SH-SY5Y (cell line): Measurements from ENCODE around the gene ANKRD52.

Source experiments
- GATA2 ChIP-seq: IDR thresholded peaks from 2 replicates; pipeline ENCODE4 v1.6.1; 2011; ENCODE audit warnings: mild to moderate bottlenecking, low read depth, low read length
- GATA3 ChIP-seq: IDR thresholded peaks from 2 replicates; pipeline ENCODE4 v1.6.1; 2011; ENCODE audit warnings: low read depth, mild to moderate bottlenecking, low read length, moderate library complexity

The ANKRD52 gene

GRCh38 chr12:56189918-56190694 lies 68.1 kb downstream of the ANKRD52 start:
- no peak; the same call in 1 of the 2 replicates for TF ChIP-seq GATA2
- no peak for TF ChIP-seq GATA3

GRCh38 chr12:56189099-56189917 lies 68.9 kb downstream of the ANKRD52 start, which contains the start of gene SMARCC2:
TSS of gene SMARCC2 (minus strand) at chr12:56189483. CDS start at chr12:56189461, 22 bp downstream.
- TF ChIP-seq GATA2 (no peak), GATA3 (no peak)

DNA sequence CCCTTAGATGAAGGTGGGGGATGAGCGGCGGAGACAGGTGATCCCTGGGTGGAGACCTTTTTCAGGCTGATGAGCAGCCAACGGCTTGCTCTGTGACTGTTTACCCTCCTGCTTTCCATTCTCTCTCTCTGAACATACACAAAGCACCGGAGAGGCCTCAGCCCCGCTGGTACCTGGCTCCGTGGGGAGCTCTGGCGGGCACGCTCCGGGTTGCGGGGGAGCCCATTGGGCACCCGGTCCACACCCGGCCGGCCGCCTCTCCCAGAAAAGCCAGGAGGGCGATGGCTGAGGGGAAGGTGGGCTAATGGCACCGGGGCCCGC lies 69.4 kb downstream of the ANKRD52 start:
- TF ChIP-seq GATA2 (no peak), GATA3 (no peak)

- TF ChIP-seq GATA3 (no peak), GATA2 (no peak)
Observed at GRCh38 chr12:56188131-56188777, 69.9 kb downstream of the ANKRD52 start.
